Measurements from ENCODE around the gene CARS1. TPM values are rescaled to one million over a fixed set of nuclear protein-coding genes. Genes with fewer than 3 reads are reported as not detected.

Gene CARS1
- total and polyA plus RNA-seq, 9 of the 15 experiments (the other 6 are each of a cell fraction or from before 2014, with no cell fraction given): 14.4 to 106 (median 73.6) TPM

DNA sequence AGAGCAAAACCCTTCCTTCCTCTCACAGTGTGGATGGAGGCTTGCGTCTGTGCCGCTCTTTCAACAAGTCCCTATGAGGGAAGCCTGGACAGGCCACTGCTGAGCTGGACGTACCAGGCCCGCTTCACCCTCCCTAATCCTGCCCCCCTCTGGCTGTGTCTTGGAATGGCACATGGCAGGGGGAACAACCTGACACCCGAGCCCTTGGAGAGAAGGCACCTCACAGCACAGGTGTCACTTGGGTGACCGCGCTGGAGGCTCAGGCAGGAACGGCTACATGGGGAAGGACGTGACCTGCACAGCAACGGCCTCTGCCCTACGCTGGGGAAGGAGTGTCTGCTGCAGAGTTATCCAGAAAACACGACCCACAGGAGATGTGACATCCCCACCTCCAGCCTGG, 11.0 kb downstream of the CARS1 start (continued):
- no peak for TF ChIP-seq NFATC3 (IDR thresholded peaks at IDR 0.05)
- no peak for TF ChIP-seq PCBP2 (IDR thresholded peaks at IDR 0.05; ENCODE audit: low read depth, low read length, poor library complexity, severe bottlenecking)
- no peak for TF ChIP-seq ETV5 (CRISPR knock-in tag; IDR thresholded peaks at IDR 0.05; ENCODE audit: low read depth)
- TF ChIP-seq ZNF76 (CRISPR knock-in tag; IDR thresholded peaks at IDR 0.05; ENCODE audit: borderline replicate concordance): no peak
- TF ChIP-seq ELF1 (tag; IDR thresholded peaks at IDR 0.05): no peak
- no peak for TF ChIP-seq IFI16 (CRISPR knock-in tag; IDR thresholded peaks at IDR 0.05)
- TF ChIP-seq SUPT5H (IDR thresholded peaks at IDR 0.05): no peak
- no peak for TF ChIP-seq ZZZ3 (IDR thresholded peaks at IDR 0.05)
- TF ChIP-seq PCBP1 (IDR thresholded peaks at IDR 0.05; ENCODE audit: low read depth, low read length, poor library complexity, severe bottlenecking): no peak
- TF ChIP-seq CCAR2 (IDR thresholded peaks at IDR 0.05; ENCODE audit: low read depth, low read length): no peak
- TF ChIP-seq TCF3 (CRISPR knock-in tag; IDR thresholded peaks at IDR 0.05): no peak
- TF ChIP-seq POLR2AphosphoS2 (IDR thresholded peaks at IDR 0.05; ENCODE audit: low read length): no peak
- no peak for TF ChIP-seq RBM14 (IDR thresholded peaks at IDR 0.05; ENCODE audit: borderline replicate concordance, insufficient read depth, low read depth, low read length)
- TF ChIP-seq, protein P1, sequence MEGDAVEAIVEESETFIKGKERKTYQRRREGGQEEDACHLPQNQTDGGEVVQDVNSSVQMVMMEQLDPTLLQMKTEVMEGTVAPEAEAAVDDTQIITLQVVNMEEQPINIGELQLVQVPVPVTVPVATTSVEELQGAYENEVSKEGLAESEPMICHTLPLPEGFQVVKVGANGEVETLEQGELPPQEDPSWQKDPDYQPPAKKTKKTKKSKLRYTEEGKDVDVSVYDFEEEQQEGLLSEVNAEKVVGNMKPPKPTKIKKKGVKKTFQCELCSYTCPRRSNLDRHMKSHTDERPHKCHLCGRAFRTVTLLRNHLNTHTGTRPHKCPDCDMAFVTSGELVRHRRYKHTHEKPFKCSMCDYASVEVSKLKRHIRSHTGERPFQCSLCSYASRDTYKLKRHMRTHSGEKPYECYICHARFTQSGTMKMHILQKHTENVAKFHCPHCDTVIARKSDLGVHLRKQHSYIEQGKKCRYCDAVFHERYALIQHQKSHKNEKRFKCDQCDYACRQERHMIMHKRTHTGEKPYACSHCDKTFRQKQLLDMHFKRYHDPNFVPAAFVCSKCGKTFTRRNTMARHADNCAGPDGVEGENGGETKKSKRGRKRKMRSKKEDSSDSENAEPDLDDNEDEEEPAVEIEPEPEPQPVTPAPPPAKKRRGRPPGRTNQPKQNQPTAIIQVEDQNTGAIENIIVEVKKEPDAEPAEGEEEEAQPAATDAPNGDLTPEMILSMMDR (IDR thresholded peaks at IDR 0.05 in 2 of 3, conservative IDR thresholded peaks at IDR 0.05 in 1 of 3; ENCODE audit: insufficient read depth in 2 of 3, low read depth in 1 of 3, low read length in 3 of 3): peak; percentile 23 to 53 (median 29); a peak in 5 of 6 replicates
